Pancreas (tissue), 10 donors: ENCODE data around the gene SAMMSON. TPM values are rescaled to one million over a fixed set of nuclear protein-coding genes. Genes with fewer than 3 reads are reported as not detected.

ENCODE experiments used
- ATAC-seq, 4 donors: fragments of 200-7000 bp; cut with Tn5 transposase; one replicate each; pipeline versions ENCODE4 v1.8.0 to v1.9.1; 2020; ENCODE audit warnings: mild to moderate bottlenecking in 4 of 4, moderate library complexity in 4 of 4
- DNase-seq, 6 donors: peaks; one replicate each; pipeline ENCODE4 v3.0.0-alpha.2; 2020
- FAIRE-seq: peaks from 2 replicates; lab custom pipeline; 2012; peaks lifted over from hg19 to GRCh38; lab: Jason Lieb, UNC
- H3K27ac ChIP-seq, 4 donors: fragments of 200-600 bp; sonication (generic); 1 replicate in 3 of 4; 2 replicates in 1 of 4; pipeline versions ENCODE4 v1.5.0 to v1.8.0; 2020
- H3K27me3 ChIP-seq, 4 donors: fragments of 200-600 bp; one replicate each; pipeline ENCODE4 v1.8.0; 2021
- H3K36me3 ChIP-seq, 3 donors: fragments of 200-600 bp; sonication (generic) in 1 of 3; one replicate each; pipeline versions ENCODE4 v1.5.0 to v1.8.0; 2020 to 2021
- H3K4me1 ChIP-seq, 3 donors: fragments of 200-600 bp; one replicate each; pipeline ENCODE4 v1.8.0; 2021
- H3K4me3 ChIP-seq, 4 donors: fragments of 200-600 bp; sonication (generic) in 2 of 4; one replicate each; pipeline versions ENCODE4 v1.5.0 to v1.8.0; 2020 to 2021
- H3K9me3 ChIP-seq, 4 donors: fragments of 200-600 bp; one replicate each; pipeline ENCODE4 v1.8.0; 2021
- CTCF ChIP-seq, 4 donors: fragments of 200-600 bp; sonication (generic) in 3 of 4; IDR thresholded peaks; one replicate each; pipeline versions ENCODE4 v1.5.0 to v1.8.0; 2021; ENCODE audit warnings: antibody characterized with exemption in 4 of 4
- WGBS, 2 donors: extraction: QIAGEN DNeasy Blood & Tissue Kit; methylation state at CpG; one replicate each; pipeline ENCODE4 v1.1.7; 2013; 5-methylcytosine and 5-hydroxymethylcytosine counted together
- intact Hi-C, 3 donors: fragments of 100-400 bp; cut with DNase I; formaldehyde crosslinking; loops; one replicate each; pipeline versions ENCODE4 v1.11.1 to v1.14.2; 2022
- polyA plus RNA-seq, 2 donors: library from polyadenylated mRNA; stranded (reverse); fragments of 200-250 nt; gene quantifications; one replicate each; pipeline ENCODE4 v1.2.3, GENCODE V29; 2013
- total RNA-seq, 6 donors: library from RNA; stranded (reverse); fragmentation: NEBNext Ultra II Directional in 4 of 6; extraction: Animal tissue kit (Norgen Biotek cat#: 25700) in 4 of 6; gene quantifications; one replicate each; pipeline versions ENCODE4 v1.2.1 to v1.2.4, GENCODE V29; 2021 to 2023
- donor health status: healthy with polysubstance abuse.
- donor health status: DM: no; HTN: no; CAD: no; lungs with moderate emphysema.
- donor health status: DM: no; HTN: no; CAD: no.
- donor health status: control.
- donor health status: control.
- donor health status: Bipolar disorder and iron deficiency.
- donor health status: DM: yes; HTN: yes; CAD: no.
- donor health status: DM: no; HTN: no; CAD: no.
- donor health status: DM: no; HTN: no; CAD: no.
- donor health status: DM: yes; HTN: yes; CAD: no.

The SAMMSON gene
- total and polyA plus RNA-seq, 8 donors: 0.14 TPM; not detected in 7

- Histone ChIP-seq H3K4me1 (peaks cover 4 to 11% (median 7%) of the 10 kb centered on the region in 3 donors), H3K27me3 (peaks cover 0 to 39% (median 7%) of the 10 kb centered on the region in 4 donors), H3K4me3 (no peak overlapping the region), H3K9me3 (no peaks in the 10 kb centered on the region), H3K36me3 (no peaks in the 10 kb centered on the region), H3K27ac (no peak overlapping the region)
- TF ChIP-seq CTCF (IDR thresholded peaks at IDR 0.05): no peak
- ATAC-seq (no peak), DNase-seq (no peak), FAIRE-seq (no peak)
- WGBS, 2 donors: 82 to 86% methylated on average over 2 of the region's 2 CpGs
- intact Hi-C loops: no loop called here
These were observed 73.2 kb downstream of the SAMMSON start for GRCh38 chr3:70072754-70073153.

- DNase-seq: no peak
- ATAC-seq: no peak
- intact Hi-C loops: no loop called here
- no peaks in the 10 kb centered on the region for H3K9me3 ChIP-seq
- no peak overlapping the region for H3K4me3 ChIP-seq
- WGBS, 2 donors: 48 to 58% methylated on average over 2 of the region's 2 CpGs
- no peak for FAIRE-seq
- peaks cover 0 to 34% (median 7%) of the 10 kb centered on the region in 4 donors for H3K27me3 ChIP-seq
- H3K27ac ChIP-seq: no peak overlapping the region
- H3K36me3 ChIP-seq: no peaks in the 10 kb centered on the region
- TF ChIP-seq CTCF (IDR thresholded peaks at IDR 0.05): no peak
- peaks cover 4 to 11% (median 7%) of the 10 kb centered on the region in 3 donors for H3K4me1 ChIP-seq
These were observed 75.6 kb downstream of the SAMMSON start for GRCh38 chr3:70075101-70075500.

GRCh38 chr3:70076396-70076795, 76.9 kb downstream of the SAMMSON start:
- 7 to 11% methylated on average over 3 of the region's 3 CpGs for WGBS, 2 donors
- Histone ChIP-seq H3K27ac (no peak overlapping the region), H3K9me3 (no peaks in the 10 kb centered on the region), H3K36me3 (no peaks in the 10 kb centered on the region), H3K4me1 (peaks cover 4 to 11% (median 7%) of the 10 kb centered on the region in 3 donors), H3K27me3 (peaks cover 0 to 27% (median 3%) of the 10 kb centered on the region in 4 donors), H3K4me3 (no peak overlapping the region)
- FAIRE-seq: no peak
- intact Hi-C loops: no loop called here
- no peak for DNase-seq
- ATAC-seq: peak; percentile 46 to 79 (median 70)
- no peak for TF ChIP-seq CTCF (IDR thresholded peaks at IDR 0.05)

GRCh38 chr3:70078778-70079177, 79.2 kb downstream of the SAMMSON start:
- WGBS, 2 donors: 82 to 84% methylated on average over 3 of the region's 3 CpGs

More at GRCh38 chr3:70078778-70079177, 79.2 kb downstream of the SAMMSON start:
- FAIRE-seq (no peak), ATAC-seq (no peak), DNase-seq (no peak)
- H3K9me3 ChIP-seq: no peaks in the 10 kb centered on the region
- peaks cover 4 to 11% (median 7%) of the 10 kb centered on the region in 3 donors for H3K4me1 ChIP-seq
- intact Hi-C loops: no loop called here
- no peak overlapping the region for H3K4me3 ChIP-seq
- H3K27ac ChIP-seq: no peak overlapping the region
- TF ChIP-seq CTCF (IDR thresholded peaks at IDR 0.05): no peak
- peaks cover 0 to 11% (median 1%) of the 10 kb centered on the region in 4 donors for H3K27me3 ChIP-seq
- H3K36me3 ChIP-seq: no peaks in the 10 kb centered on the region
